CD4-positive, alpha-beta T cell treated with Interleukin-21 for 1 hour (primary cell): Measurements from ENCODE around the gene BLTP3A.
"Not testable (repeated sequence)": the region's sequence is repeated elsewhere in the genome, so short reads cannot be mapped to it uniquely, and the experiment has no call there.

ENCODE experiments used
- DNase-seq: peaks from one replicate; pipeline ENCODE4 v3.0.0-alpha.2; 2020

BLTP3A gene

GRCh38 chr6:34791164-34791700 lies 651 bp upstream of the BLTP3A start:
- no peak for DNase-seq

GRCh38 chr6:34792605-34793500 lies 970 bp downstream of the BLTP3A start:
- DNase-seq = peak; percentile 14

- DNase-seq = no peak
Observed at GRCh38 chr6:34793877-34794276, 2.0 kb downstream of the BLTP3A start.

GRCh38 chr6:34795836-34796425 lies 4.0 kb downstream of the BLTP3A start:
- DNase-seq = no peak

- DNase-seq = no peak
Observed at GRCh38 chr6:34798057-34798456, 6.2 kb downstream of the BLTP3A start.

GRCh38 chr6:34799547-34799946 lies 7.7 kb downstream of the BLTP3A start:
- DNase-seq = no peak

- DNase-seq = no peak
Observed at GRCh38 chr6:34804543-34804942, 12.7 kb downstream of the BLTP3A start.

GRCh38 chr6:34805074-34805473 lies 13.2 kb downstream of the BLTP3A start:
- not testable (repeated sequence) for DNase-seq

GRCh38 chr6:34806738-34807453 lies 15.0 kb downstream of the BLTP3A start:
- no peak for DNase-seq

- DNase-seq = not testable (repeated sequence)
Observed at GRCh38 chr6:34808473-34808872, 16.6 kb downstream of the BLTP3A start.

GRCh38 chr6:34809419-34809818 lies 17.5 kb downstream of the BLTP3A start:
- DNase-seq = not testable (repeated sequence)

GRCh38 chr6:34810017-34810882 lies 18.4 kb downstream of the BLTP3A start:
- DNase-seq = no peak

GRCh38 chr6:34810936-34811632 lies 19.2 kb downstream of the BLTP3A start:
- no peak for DNase-seq

GRCh38 chr6:34813028-34813713 lies 21.3 kb downstream of the BLTP3A start:
- DNase-seq = no peak

- no peak for DNase-seq
Observed at GRCh38 chr6:34816635-34817301, 24.9 kb downstream of the BLTP3A start.

- DNase-seq = no peak
Observed at GRCh38 chr6:34817446-34817845, 25.6 kb downstream of the BLTP3A start.

- not testable (repeated sequence) for DNase-seq
Observed at GRCh38 chr6:34818872-34819570, 27.1 kb downstream of the BLTP3A start.

GRCh38 chr6:34819571-34820480 lies 27.9 kb downstream of the BLTP3A start:
- no peak for DNase-seq

- no peak for DNase-seq
Observed at GRCh38 chr6:34829137-34829536, 37.3 kb downstream of the BLTP3A start.
